ENCODE results near the gene BSN. TPM values are rescaled to one million over a fixed set of nuclear protein-coding genes. Genes with fewer than 3 reads are reported as not detected.

BSN gene
- total and polyA plus RNA-seq, 7 donors = under 0.01 to 0.81 (median 0.61) TPM; not detected in 1

DNA sequence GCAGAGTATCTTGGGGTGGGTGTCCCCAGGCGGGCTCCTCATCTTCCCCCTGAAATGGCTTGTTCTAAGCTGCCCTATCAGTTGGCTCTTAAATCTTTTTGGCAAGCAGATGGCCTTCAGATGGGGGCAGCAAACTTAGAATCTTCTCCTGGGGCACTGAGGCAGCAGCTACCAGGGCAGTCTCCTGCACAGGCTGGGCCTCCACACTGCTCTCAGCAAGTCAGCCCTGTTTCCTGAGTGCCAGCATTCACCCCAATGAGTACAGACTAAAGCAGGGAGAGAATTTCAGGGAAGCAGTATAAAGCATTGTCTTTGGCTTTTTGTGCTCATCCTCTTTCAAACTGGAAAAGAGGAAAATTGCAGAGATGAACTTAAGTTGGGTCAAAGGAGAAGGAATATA is 68.8 kb downstream of the BSN start:
- no peak for DNase-seq
- intact Hi-C loops (cut with DNase I) = no loop called here
- H3K4me1 ChIP-seq = no peaks in the 10 kb centered on the region
- no peak for TF ChIP-seq POLR2AphosphoS5 (IDR thresholded peaks at IDR 0.05)
- TF ChIP-seq, protein P1, sequence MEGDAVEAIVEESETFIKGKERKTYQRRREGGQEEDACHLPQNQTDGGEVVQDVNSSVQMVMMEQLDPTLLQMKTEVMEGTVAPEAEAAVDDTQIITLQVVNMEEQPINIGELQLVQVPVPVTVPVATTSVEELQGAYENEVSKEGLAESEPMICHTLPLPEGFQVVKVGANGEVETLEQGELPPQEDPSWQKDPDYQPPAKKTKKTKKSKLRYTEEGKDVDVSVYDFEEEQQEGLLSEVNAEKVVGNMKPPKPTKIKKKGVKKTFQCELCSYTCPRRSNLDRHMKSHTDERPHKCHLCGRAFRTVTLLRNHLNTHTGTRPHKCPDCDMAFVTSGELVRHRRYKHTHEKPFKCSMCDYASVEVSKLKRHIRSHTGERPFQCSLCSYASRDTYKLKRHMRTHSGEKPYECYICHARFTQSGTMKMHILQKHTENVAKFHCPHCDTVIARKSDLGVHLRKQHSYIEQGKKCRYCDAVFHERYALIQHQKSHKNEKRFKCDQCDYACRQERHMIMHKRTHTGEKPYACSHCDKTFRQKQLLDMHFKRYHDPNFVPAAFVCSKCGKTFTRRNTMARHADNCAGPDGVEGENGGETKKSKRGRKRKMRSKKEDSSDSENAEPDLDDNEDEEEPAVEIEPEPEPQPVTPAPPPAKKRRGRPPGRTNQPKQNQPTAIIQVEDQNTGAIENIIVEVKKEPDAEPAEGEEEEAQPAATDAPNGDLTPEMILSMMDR (IDR thresholded peaks at IDR 0.05) = no peak
- TF ChIP-seq EP300 (IDR thresholded peaks at IDR 0.05) = no peak
- TF ChIP-seq POLR2A (IDR thresholded peaks at IDR 0.05) = no peak
- no peaks in the 10 kb centered on the region for H3K9me3 ChIP-seq
- H3K36me3 ChIP-seq = no peaks in the 10 kb centered on the region
- 87 to 100% methylated on average over 1 of the region's 1 CpG for WGBS, 2 donors
- no peak overlapping the region for H3K4me3 ChIP-seq
- no peak overlapping the region for H3K27ac ChIP-seq
- no peaks in the 10 kb centered on the region for H3K27me3 ChIP-seq

DNA sequence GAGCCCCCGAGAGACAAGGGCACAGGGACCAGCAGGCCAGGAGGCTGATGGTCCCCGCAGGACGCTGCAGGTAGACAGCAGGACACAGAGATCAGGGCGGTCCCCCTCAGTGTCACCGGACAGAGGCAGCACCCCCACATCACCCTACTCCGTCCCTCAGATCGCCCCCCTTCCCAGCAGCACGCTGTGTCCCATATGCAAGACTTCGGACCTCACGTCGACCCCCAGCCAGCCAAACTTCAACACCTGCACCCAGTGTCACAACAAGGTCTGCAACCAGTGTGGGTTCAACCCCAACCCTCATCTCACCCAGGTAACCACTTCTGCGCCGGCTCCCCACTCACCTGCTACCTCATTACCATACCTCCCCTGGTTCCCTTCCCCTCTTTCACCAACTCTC is 70.8 kb downstream of the BSN start:
- no peak overlapping the region for H3K4me3 ChIP-seq
- H3K9me3 ChIP-seq = no peaks in the 10 kb centered on the region
- no peaks in the 10 kb centered on the region for H3K27me3 ChIP-seq
- H3K36me3 ChIP-seq = no peaks in the 10 kb centered on the region
- H3K27ac ChIP-seq = no peak overlapping the region
- TF ChIP-seq, protein P1 (IDR thresholded peaks at IDR 0.05) = no peak
- TF ChIP-seq EP300 (IDR thresholded peaks at IDR 0.05) (no peak), POLR2A (IDR thresholded peaks at IDR 0.05) (no peak), POLR2AphosphoS5 (IDR thresholded peaks at IDR 0.05) (no peak)
- no peaks in the 10 kb centered on the region for H3K4me1 ChIP-seq
- no peak for DNase-seq
- 95 to 96% methylated on average over 13 of the region's 13 CpGs for WGBS, 2 donors
- intact Hi-C loops (cut with DNase I) = no loop called here

DNA sequence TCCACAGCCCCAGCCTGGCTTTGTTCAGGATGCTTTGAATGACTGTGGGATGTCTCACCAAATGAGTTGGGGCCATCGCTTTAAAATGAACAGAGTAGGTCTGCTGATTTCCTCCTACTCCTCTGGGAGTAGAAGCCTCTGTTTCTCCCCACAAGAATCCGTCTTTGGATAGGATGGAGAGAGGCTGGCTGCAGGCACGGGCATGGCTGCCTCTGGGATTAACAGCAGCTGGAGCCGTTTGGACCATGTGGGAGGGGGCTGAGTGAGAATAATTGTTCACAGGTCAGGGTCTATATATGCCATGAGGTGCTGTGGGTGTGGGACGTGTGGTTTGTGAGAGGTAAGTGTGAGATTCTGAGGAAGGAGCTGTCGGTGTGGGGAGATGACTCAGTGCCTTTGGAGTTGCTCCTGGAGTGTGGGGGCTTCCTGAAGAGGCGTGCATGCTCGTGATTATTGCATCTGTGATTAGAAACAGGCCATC is 71.9 kb downstream of the BSN start:
- WGBS, 2 donors = 50 to 63% methylated on average over 8 of the region's 8 CpGs

DNA sequence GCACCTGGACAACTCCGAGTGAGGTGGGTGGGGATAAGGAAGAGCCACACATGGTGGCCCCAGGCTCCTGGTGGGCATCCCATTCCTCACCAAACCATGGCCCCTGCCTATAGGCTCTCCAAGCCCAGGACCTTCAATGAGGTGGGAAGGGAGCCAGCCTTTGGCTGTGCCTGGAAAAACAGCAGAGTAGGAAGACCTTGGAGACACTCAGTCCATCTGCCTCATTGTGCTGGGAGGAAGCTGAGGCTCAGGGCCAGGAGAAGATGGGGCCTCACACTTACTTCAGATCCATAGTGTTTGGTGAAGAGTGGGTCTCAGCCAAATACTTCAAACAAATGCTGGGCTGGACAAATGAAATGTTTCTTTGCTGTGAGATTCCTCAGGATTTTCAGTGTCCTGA is 72.5 kb downstream of the BSN start:
- 91 to 96% methylated on average over 1 of the region's 1 CpG for WGBS, 2 donors
- TF ChIP-seq, protein P1 (IDR thresholded peaks at IDR 0.05) = no peak
- TF ChIP-seq EP300 (IDR thresholded peaks at IDR 0.05) (no peak), POLR2A (IDR thresholded peaks at IDR 0.05) (no peak), POLR2AphosphoS5 (IDR thresholded peaks at IDR 0.05) (no peak)
- no peak overlapping the region for H3K4me3 ChIP-seq
- no peaks in the 10 kb centered on the region for H3K9me3 ChIP-seq
- H3K4me1 ChIP-seq = no peaks in the 10 kb centered on the region
- peak; percentile 25 for DNase-seq
- H3K36me3 ChIP-seq = no peaks in the 10 kb centered on the region
- H3K27ac ChIP-seq = no peak overlapping the region
- H3K27me3 ChIP-seq = no peaks in the 10 kb centered on the region
- intact Hi-C loops (cut with DNase I) = no loop called here

More for the DNA sequence above, 71.9 kb downstream of the BSN start:
- Histone ChIP-seq H3K27ac (no peak overlapping the region), H3K36me3 (no peaks in the 10 kb centered on the region), H3K27me3 (no peaks in the 10 kb centered on the region), H3K9me3 (no peaks in the 10 kb centered on the region), H3K4me3 (no peak overlapping the region), H3K4me1 (no peaks in the 10 kb centered on the region)
- TF ChIP-seq, protein P1 (IDR thresholded peaks at IDR 0.05) = no peak
- TF ChIP-seq POLR2AphosphoS5 (IDR thresholded peaks at IDR 0.05) (no peak), POLR2A (IDR thresholded peaks at IDR 0.05) (no peak), EP300 (IDR thresholded peaks at IDR 0.05) (no peak)
- intact Hi-C loops (cut with DNase I) = no loop called here
- no peak for DNase-seq

DNA sequence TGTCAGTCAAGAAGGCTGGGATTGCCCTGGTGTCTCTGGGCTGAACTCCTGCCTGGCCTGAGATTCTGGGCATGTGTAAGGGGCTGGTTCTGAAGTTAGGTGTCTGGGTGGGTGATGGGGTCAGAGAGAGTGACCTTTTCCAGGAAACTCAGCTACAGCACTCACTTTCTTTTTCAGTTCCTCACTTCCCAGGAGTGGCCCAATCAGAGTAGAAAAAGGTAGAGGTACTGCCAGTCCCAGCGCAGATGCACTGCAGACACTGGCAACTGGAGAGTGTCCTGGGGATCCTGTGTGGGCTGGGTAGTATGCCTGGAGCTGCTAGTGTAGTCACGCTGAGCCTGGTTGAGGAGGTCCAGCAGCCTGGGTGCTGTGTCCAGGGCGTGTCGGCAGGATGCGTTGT is 73.4 kb downstream of the BSN start:
- intact Hi-C loops (cut with DNase I) = no loop called here
- Histone ChIP-seq H3K4me3 (no peak overlapping the region), H3K9me3 (no peaks in the 10 kb centered on the region), H3K36me3 (no peaks in the 10 kb centered on the region), H3K27me3 (no peaks in the 10 kb centered on the region), H3K27ac (no peak overlapping the region), H3K4me1 (no peaks in the 10 kb centered on the region)
- WGBS, 2 donors = 78 to 87% methylated on average over 5 of the region's 5 CpGs
- TF ChIP-seq, protein P1 (IDR thresholded peaks at IDR 0.05) = no peak
- TF ChIP-seq POLR2A (IDR thresholded peaks at IDR 0.05) (no peak), EP300 (IDR thresholded peaks at IDR 0.05) (no peak), POLR2AphosphoS5 (IDR thresholded peaks at IDR 0.05) (no peak)
- peak; percentile 35 for DNase-seq
